Cardiac muscle cell (in vitro differentiated cells and primary cell): ENCODE data around the gene FBXL7. TPM values are rescaled to one million over a fixed set of nuclear protein-coding genes. Genes with fewer than 3 reads are reported as not detected.

Source experiments
- DNase-seq, 2 donors: peaks; one replicate each; pipeline versions ENCODE4 v3.0.0 to v3.0.0-alpha.2; 2010 to 2017; ENCODE audit warnings: low read depth in 1 of 2, low spot score in 1 of 2
- H3K27ac ChIP-seq: fragments of 200-600 bp; sonication (generic); 2 replicates; pipeline ENCODE4 v1.5.1; 2016
- H3K27me3 ChIP-seq: fragments of 200-600 bp; sonication (generic); 2 replicates; pipeline ENCODE4 v1.6.0; 2016; ENCODE audit warnings: control low read depth
- H3K36me3 ChIP-seq: fragments of 200-600 bp; sonication (generic); 2 replicates; pipeline ENCODE4 v1.5.1; 2016; ENCODE audit warnings: control low read depth
- H3K4me1 ChIP-seq: fragments of 200-600 bp; sonication (generic); 2 replicates; pipeline ENCODE4 v1.8.1; 2017; ENCODE audit warnings: low read depth, mild to moderate bottlenecking, mixed run types
- H3K4me3 ChIP-seq: fragments of 200-600 bp; sonication (generic); 2 replicates; pipeline ENCODE4 v1.5.1; 2016; ENCODE audit warnings: mild to moderate bottlenecking
- H3K9me3 ChIP-seq: fragments of 200-600 bp; sonication (generic); 2 replicates; pipeline ENCODE4 v1.5.1; 2017; ENCODE audit warnings: low read depth, mild to moderate bottlenecking, control low read depth
- polyA plus RNA-seq: library from polyadenylated mRNA; unstranded; fragments of >200 nt; fragmentation: Nextera tagmentation; extraction: Ambion mirVana; gene quantifications from 2 replicates; pipeline ENCODE4 v1.2.1, GENCODE V29; 2016
- total RNA-seq: library from RNA; depleted of rRNA; stranded (reverse); fragments of >200 nt; gene quantifications from 2 replicates; pipeline ENCODE4 v1.2.3, GENCODE V29; 2016
- TF ChIP-seq, protein P1 (sequence below): IDR thresholded peaks from 2 replicates; pipeline ENCODE4 v1.5.1; 2012; ENCODE audit warnings: low read depth, mild to moderate bottlenecking, low read length

FBXL7 gene
- total and polyA plus RNA-seq, 2 experiments from 2014 or later, result 16.7 to 22.5 TPM

DNA sequence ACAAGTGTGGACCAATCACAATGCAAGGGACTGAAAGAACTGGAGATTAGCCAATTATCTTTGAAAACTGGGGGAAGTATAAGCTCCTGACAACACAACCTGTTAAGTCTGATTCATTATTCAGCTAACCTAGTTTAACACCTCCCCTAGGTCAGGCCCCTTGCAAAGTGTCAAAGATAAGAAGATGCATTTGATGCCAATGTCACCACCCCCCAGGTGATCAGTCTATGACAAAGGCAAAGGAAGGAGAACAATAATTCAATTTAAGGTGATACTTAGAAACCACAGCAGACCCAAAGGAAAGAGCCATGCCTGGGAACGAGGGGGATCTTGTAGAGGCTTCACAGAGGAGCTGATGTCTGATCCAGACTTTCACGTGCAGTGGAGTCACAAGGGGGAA is 137.9 kb downstream of the FBXL7 start:
- no peaks in the 10 kb centered on the region for H3K4me1 ChIP-seq
- TF ChIP-seq, protein P1, sequence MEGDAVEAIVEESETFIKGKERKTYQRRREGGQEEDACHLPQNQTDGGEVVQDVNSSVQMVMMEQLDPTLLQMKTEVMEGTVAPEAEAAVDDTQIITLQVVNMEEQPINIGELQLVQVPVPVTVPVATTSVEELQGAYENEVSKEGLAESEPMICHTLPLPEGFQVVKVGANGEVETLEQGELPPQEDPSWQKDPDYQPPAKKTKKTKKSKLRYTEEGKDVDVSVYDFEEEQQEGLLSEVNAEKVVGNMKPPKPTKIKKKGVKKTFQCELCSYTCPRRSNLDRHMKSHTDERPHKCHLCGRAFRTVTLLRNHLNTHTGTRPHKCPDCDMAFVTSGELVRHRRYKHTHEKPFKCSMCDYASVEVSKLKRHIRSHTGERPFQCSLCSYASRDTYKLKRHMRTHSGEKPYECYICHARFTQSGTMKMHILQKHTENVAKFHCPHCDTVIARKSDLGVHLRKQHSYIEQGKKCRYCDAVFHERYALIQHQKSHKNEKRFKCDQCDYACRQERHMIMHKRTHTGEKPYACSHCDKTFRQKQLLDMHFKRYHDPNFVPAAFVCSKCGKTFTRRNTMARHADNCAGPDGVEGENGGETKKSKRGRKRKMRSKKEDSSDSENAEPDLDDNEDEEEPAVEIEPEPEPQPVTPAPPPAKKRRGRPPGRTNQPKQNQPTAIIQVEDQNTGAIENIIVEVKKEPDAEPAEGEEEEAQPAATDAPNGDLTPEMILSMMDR, result no peak
- no peak for DNase-seq

GRCh38 chr5:15638296-15638695 is 138.3 kb downstream of the FBXL7 start:
- TF ChIP-seq, protein P1, result no peak
- Histone ChIP-seq H3K9me3 (no peaks in the 10 kb centered on the region), H3K4me3 (no peak overlapping the region)

More for the DNA sequence above, 137.9 kb downstream of the FBXL7 start:
- Histone ChIP-seq H3K9me3 (no peaks in the 10 kb centered on the region), H3K27me3 (no peaks in the 10 kb centered on the region), H3K4me3 (no peak overlapping the region), H3K27ac (no peak overlapping the region), H3K36me3 (no peaks in the 10 kb centered on the region)

GRCh38 chr5:15639288-15639687 is 139.3 kb downstream of the FBXL7 start:
- TF ChIP-seq, protein P1, result no peak

More at GRCh38 chr5:15638296-15638695, 138.3 kb downstream of the FBXL7 start:
- no peak overlapping the region for H3K27ac ChIP-seq
- H3K36me3 ChIP-seq, result no peaks in the 10 kb centered on the region
- DNase-seq, result no peak
- H3K27me3 ChIP-seq, result no peaks in the 10 kb centered on the region
- no peaks in the 10 kb centered on the region for H3K4me1 ChIP-seq

GRCh38 chr5:15640116-15640515 is 140.1 kb downstream of the FBXL7 start:
- H3K4me3 ChIP-seq, result no peak overlapping the region
- TF ChIP-seq, protein P1, result no peak
- H3K27ac ChIP-seq, result no peak overlapping the region
- H3K27me3 ChIP-seq, result no peaks in the 10 kb centered on the region
- no peaks in the 10 kb centered on the region for H3K9me3 ChIP-seq
- no peaks in the 10 kb centered on the region for H3K36me3 ChIP-seq
- H3K4me1 ChIP-seq, result peaks cover 2% of the 10 kb centered on the region
- no peak for DNase-seq

More at GRCh38 chr5:15639288-15639687, 139.3 kb downstream of the FBXL7 start:
- DNase-seq, result no peak
- Histone ChIP-seq H3K27me3 (no peaks in the 10 kb centered on the region), H3K9me3 (no peaks in the 10 kb centered on the region), H3K4me1 (no peaks in the 10 kb centered on the region), H3K4me3 (no peak overlapping the region), H3K36me3 (no peaks in the 10 kb centered on the region), H3K27ac (no peak overlapping the region)

GRCh38 chr5:15643731-15644130 is 143.8 kb downstream of the FBXL7 start:
- H3K27ac ChIP-seq, result no peak overlapping the region
- H3K4me3 ChIP-seq, result no peak overlapping the region
- TF ChIP-seq, protein P1, result no peak
- H3K9me3 ChIP-seq, result no peaks in the 10 kb centered on the region
- no peaks in the 10 kb centered on the region for H3K27me3 ChIP-seq
- H3K4me1 ChIP-seq, result peaks cover 10% of the 10 kb centered on the region
- H3K36me3 ChIP-seq, result no peaks in the 10 kb centered on the region
- DNase-seq, result no peak
